HCEC 1CT (cell line): ENCODE data around the gene PNPT1.

Source experiments
- DNase-seq: peaks from one replicate; pipeline ENCODE4 v3.0.0-alpha.2; 2017

The PNPT1 gene

DNA sequence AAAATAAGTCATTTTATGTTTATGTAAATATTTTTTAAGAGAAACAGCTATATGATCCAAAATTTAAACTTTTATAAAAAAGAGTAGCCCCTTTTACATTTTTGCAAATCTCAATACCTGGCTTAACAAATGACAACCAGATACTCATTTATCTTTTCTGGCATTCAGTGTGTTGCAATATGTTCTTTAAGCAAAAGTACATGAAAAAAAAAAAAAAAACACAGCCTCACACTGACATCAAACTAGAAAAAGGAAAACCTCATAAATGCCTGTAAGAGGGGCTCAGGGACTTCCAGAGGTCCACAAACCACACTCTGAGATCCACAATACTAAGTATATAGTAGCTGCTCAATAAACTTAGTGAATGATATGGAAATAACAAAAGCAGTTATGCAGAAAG, 98.1 kb downstream of the PNPT1 start:
- DNase-seq, result no peak

DNA sequence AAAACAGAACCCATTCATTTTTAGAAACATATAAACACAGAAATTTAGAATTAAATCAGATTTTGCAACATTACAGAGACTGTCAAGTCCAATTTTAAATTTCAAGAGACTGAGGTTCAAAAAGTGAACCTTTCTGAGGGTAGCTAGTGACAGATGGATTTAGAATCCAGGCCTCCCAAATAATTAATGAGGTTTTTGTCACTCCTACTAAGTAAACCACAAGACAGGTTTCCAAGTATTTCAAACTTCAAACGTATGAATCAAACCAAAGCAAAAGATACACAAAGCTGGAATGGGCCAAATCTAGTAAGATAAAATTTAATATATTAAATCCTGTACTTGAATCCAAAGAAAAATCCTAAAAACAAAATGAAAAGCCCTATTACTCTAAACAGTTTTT, 101.5 kb downstream of the PNPT1 start:
- DNase-seq, result no peak

DNA sequence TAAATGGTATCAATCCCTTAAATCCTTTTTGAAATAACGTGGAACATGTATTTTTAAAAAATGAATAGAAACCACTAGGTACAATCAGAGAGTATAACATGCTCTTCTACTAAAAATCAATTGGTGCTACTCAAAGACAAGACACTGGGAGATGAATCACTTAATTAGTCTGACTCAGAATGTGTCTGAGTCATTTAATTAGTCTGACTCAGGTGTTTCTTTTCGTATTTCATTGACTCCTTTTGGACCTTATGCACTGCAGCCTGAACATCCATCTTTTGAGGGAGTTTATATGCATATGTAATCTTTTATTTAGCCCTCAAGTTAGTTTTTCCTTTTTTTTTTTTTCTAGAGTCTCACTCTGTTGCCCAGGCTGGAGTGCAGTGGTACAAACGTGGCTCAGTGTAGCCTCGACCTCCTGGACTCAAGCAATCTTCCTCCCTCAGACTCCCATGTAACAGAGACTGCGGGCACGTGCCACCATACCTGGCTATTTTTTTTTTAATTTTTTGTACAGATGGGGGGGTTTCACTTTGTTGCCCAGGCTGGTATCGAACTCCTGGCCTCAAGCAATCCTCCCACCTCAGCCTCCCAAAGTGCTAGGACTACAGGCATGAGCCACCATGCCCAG, 102.7 kb downstream of the PNPT1 start:
- peak; percentile 72 for DNase-seq

DNA sequence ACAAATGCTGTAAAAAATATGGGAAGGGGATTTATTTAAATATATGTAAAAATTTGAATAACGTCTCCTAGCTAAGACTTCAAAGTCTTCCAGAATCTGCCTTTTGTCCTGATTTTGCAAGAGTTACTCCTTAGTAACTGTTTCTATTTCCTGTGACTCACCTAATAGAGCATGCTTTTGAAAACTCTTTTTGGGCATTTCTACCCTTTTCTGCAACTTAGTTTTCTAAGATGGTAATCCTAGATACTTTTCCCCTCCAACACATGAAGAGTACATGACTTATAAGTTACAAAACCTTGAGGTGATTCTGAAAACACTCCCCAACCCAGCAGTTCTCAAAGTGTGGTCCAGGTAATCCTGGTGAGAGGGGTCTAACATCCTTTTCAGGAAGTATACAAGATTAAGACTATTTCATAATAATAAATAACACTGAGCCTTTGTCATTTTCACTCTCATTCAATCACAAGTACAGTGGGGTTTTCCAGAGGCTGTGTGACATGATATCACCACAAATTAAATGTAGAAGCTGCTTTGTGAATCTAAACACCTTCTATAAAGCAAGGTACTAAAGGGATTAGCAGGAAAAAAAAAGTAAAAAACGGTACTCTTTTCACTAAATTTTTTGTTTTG, 108.1 kb downstream of the PNPT1 start:
- DNase-seq, result peak; percentile 81
